ENCODE data around the gene DPYSL5. TPM values are rescaled to one million over a fixed set of nuclear protein-coding genes. Genes with fewer than 3 reads are reported as not detected.
A peak's percentile ranks its signal among the peaks of the same experiment; 100 is the strongest.

DPYSL5 gene
- total and polyA plus RNA-seq, 9 of the 15 experiments (the other 6 are each of a cell fraction or from before 2014, with no cell fraction given): 0.06 TPM; not detected in 8

GRCh38 chr2:26913999-26914658 is 66.2 kb downstream of the DPYSL5 start:
- Histone ChIP-seq H3K9me3 (replicated peaks; ENCODE audit: control insufficient read depth, insufficient read depth, low read depth, low read length) (no peaks in the 10 kb centered on the region), H3K9me1 (ENCODE audit: control insufficient read depth, insufficient read depth, low read length) (no peaks in the 10 kb centered on the region), H2AFZ (ENCODE audit: low read depth, low read length) (no peak overlapping the region), H4K20me1 (replicated peaks; ENCODE audit: control insufficient read depth, insufficient read depth, low read length) (no peaks in the 10 kb centered on the region), H3K4me2 (ENCODE audit: insufficient read depth, low read length) (no peak overlapping the region), H3K36me3 (ENCODE audit: control insufficient read depth, insufficient read depth, low read length) (no peaks in the 10 kb centered on the region), H3K27ac (ENCODE audit: extremely low read depth, low read depth, low read length) (no peak overlapping the region), H3K79me2 (ENCODE audit: control insufficient read depth, insufficient read depth, low read length) (no peaks in the 10 kb centered on the region), H3K9ac (ENCODE audit: insufficient read depth in 1 of 2, low read depth in 2 of 2, low read length in 2 of 2) (no peak overlapping the region), H3K4me3 (no peak overlapping the region), H3K4me1 (replicated peaks in 1 of 2; ENCODE audit: control insufficient read depth in 2 of 2, insufficient read depth in 2 of 2, low read length in 2 of 2) (no peaks in the 10 kb centered on the region), H3K27me3 (ENCODE audit: control insufficient read depth in 2 of 2, insufficient read depth in 2 of 2, low read length in 2 of 2) (peaks cover 36 to 53% of the 10 kb centered on the region in 2 experiments)
- no TSS peak for BruUV-seq (replicated peaks)
- CTCF ChIA-PET (ENCODE audit: low intra/inter-chr PET ratio): no interaction called here
- DNase-seq (ENCODE audit: extremely low read depth in 1 of 4, low spot score in 3 of 4) (no peak), FAIRE-seq (no peak), ATAC-seq (peak; percentile 51; the same call in 2 of the 3 replicates)
- in situ Hi-C loops (cut with MboI): no loop called here
- 0% methylated on average over 10 of the region's 10 CpGs for WGBS (ENCODE audit: insufficient coverage, low coverage, missing lambda C conversion rate)
- no peak for TF ChIP-seq MECOM (CRISPR knock-in tag; IDR thresholded peaks at IDR 0.05)
- 0 out of 6 replicates have a peak, but pooled peaks of 1 of the 3 experiments have one; percentile 7 for TF ChIP-seq CTCF (IDR thresholded peaks at IDR 0.05 in 2 of 3, conservative IDR thresholded peaks at IDR 0.05 in 1 of 3; ENCODE audit: insufficient read depth in 2 of 3, low read depth in 1 of 3, low read length in 3 of 3)
- POLR2A ChIA-PET: interaction anchor here (0.6 to 1.3 kb wide), 2 partner anchors 15 kb away, joined by 3 to 4 read pairs; no protein-coding TSS in a partner anchor
- intact Hi-C loops (cut with micrococcal nuclease): no loop called here

Data from K562 (cell line).